NCI-H345 (cell line): Measurements from ENCODE around the gene ANXA6.
A peak's percentile ranks its signal among the peaks of the same experiment; 100 is the strongest.

Experiments
- DNase-seq: peaks from one replicate; lab custom pipeline; 2025; lab: John Stamatoyannopoulos, UW

The ANXA6 gene

DNA sequence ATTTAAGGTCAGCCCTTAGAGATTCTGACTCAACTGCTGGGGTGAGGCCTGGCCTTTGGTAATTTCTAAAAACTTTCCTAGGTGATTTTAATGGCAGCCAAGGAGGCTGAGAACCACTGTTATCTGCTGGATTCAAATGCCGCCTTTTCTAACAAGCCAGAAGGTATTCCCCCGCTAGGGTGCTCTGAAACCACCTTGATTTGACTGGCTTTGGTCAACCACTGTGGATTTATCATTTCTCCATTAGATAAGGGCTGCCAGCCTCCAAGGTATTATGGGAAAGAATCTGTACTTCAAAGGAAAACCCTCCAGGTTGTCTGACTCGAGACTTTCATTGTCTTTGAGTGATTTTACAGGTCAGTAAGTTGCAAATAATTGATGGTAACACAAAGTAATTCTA lies 4.3 kb downstream of the ANXA6 start:
- DNase-seq: no peak

- DNase-seq: no peak
These were observed 5.8 kb downstream of the ANXA6 start for GRCh38 chr5:151151793-151152192.

GRCh38 chr5:151151263-151151660 lies 6.3 kb downstream of the ANXA6 start:
- DNase-seq: no peak

DNA sequence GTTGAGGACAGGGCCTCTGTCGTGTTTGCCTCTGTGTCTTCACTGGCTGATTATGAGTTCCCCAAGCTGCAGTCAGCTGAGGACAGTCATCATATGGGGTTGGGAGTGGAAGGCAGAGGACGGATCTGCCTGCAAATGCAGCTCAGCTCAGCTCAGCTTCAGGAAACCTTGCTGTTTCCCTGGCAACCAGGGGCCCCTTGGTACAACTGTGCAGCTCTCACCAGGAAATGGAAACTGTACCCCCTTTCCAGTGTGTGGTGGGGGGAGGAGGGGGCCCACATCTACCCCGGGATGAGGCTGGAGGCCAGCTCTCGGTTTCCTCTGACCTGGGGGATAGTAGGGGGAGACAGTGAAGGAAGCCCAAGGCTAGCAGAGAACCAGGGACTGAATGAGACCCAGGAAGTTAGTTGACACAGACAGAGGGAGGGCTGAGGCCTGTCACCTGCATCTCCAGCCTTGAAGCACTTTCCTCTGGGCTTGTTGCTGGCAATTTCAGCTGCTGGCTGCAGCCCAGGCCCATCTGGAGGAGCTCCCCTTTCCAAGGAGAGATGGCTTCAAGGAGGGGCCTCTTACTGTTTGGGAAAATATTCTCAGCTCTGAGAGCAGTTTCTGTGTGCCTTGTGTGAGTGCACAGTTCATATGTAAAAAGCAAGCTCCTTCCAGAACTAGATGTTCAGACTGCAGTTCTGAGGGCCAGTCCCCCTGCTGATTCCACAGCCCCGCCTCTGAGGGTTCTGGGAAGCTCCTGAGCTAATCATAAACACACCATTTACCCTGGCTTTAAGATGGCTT lies 6.9 kb downstream of the ANXA6 start:
- peak; percentile 23 for DNase-seq

DNA sequence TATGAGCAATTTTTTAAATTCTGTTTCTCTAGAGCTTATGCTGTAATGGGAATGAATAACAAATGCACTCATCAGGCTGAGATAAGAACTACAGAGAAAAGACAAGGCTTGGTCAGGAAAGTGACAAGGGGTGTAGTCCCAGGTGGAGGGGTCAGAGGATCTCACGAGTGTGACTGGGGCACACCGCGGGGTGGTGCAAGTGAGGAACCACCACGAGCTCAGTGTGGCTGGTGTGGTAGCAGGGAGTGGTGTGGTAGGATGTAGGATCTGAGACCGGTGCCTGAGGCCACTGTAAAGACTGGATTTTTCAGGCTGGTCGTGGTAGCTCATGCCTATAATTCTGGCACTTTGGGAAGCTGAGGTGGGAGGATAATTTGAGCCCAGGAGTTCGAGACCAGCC lies 9.0 kb downstream of the ANXA6 start:
- DNase-seq: no peak

DNA sequence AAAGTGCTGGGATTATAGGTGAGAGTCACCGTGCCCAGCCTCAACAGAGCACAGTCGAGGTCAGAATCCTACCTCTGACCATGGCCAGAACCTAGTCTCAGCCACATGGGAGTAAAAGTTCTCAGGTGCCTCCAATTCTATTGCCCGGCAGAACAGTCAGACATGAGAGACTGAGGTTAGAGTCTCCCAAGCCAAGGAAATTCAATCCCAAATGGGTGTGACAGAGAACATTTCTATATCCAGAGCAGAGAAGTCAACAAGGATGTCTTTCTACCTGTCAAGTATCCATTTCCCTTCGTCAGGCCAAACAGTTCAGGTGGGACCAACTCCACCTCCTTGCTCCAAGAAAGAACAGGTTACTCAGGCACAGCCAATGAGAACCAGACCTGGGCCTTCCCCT lies 10.5 kb downstream of the ANXA6 start:
- DNase-seq: no peak

DNA sequence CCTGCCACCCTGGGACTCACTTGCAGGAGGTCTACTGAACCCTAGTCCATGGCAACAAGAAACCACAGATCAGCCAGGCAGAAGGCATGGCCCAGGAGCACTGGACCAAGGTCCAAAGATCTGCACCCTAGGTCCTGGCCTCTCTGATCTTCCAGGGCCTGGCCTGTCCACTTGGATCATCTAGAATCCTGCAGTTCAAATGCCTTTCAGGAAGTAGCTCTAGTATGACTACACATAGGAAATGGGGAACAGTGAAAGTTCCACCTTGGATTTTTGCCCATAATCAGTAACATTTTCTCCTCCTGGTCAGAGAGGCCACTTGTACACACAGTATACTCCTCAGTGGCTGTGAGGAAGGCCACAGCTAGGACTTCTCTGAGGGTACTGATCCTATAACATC lies 11.5 kb downstream of the ANXA6 start:
- DNase-seq: no peak

DNA sequence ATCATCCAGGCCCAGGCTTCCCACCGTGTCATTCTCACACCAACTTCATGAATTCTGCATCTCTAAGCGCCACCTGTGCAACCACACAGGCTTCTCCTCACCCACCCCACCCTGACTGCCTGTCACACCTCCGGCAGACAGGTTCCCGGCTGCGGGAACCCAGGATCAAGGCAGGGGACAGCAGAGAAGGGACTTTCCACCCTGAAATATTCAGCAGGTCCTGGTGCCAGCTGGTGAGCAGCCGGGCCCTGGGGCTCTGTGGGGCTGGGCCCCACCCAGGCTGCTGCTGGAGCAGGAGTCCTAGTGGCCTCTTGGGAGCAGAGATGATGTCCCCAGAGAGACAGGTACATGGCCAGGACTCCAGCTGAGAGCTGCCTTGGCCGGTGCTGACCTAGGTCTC lies 12.7 kb downstream of the ANXA6 start:
- no peak for DNase-seq

DNA sequence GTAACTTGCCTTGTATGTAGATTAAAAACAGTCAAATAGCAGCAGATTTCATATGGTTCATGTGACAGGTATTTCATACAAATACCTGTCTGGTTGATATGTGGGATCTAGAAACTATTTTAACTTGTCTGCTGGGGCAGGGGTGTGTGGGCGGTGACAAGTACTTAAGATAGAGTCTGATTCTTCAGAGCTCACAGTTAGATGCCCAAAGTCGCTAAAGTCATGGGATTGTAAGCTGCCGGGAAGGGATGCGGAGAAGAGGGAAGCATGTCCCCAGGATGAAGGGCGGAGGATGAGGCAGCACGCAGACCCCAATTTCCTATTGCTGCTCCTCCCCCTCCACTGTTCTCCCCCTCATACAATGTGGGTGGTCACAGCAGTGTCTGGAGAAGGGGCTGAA lies 13.3 kb downstream of the ANXA6 start:
- no peak for DNase-seq

DNA sequence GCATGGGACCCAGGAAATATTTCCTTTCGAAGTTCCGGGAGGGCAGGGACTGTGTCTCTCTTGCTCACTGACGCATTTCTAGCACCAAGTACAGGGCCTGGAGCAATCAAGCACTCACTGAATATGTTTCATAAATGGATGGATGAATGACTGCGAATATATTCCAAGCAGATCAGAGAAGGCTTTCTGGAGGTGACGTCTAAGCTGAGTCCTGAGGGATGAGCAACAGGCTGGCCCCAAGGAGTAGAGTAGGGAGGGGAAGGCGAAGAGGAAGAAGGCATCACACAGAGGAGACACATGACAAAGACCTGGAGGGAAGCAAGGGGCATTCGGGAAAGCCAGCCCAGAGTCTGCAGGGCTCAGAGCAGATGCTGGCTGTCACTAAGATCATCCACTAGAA lies 13.9 kb downstream of the ANXA6 start:
- DNase-seq: no peak

GRCh38 chr5:151142933-151143332 lies 14.6 kb downstream of the ANXA6 start:
- no peak for DNase-seq

DNA sequence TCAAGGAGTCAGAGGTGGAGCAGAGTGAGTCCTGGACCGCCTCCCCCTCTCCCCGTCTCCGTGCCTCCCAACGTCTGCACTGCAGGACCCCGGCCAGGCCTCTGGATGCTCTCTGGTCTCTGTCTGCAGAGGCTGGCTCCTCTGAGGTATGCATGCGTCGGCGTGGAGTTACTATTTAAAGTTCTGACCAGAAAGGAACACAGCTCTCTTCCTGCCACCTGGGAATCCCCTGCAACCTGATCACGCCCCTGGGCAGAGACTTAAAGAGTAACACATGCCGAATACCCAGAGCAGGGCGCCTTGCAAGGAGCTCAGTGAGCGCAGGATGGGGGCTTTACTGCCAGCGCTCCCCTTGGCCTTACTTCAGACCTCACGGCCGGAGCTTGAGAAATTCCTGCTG lies 16.0 kb downstream of the ANXA6 start:
- no peak for DNase-seq

DNA sequence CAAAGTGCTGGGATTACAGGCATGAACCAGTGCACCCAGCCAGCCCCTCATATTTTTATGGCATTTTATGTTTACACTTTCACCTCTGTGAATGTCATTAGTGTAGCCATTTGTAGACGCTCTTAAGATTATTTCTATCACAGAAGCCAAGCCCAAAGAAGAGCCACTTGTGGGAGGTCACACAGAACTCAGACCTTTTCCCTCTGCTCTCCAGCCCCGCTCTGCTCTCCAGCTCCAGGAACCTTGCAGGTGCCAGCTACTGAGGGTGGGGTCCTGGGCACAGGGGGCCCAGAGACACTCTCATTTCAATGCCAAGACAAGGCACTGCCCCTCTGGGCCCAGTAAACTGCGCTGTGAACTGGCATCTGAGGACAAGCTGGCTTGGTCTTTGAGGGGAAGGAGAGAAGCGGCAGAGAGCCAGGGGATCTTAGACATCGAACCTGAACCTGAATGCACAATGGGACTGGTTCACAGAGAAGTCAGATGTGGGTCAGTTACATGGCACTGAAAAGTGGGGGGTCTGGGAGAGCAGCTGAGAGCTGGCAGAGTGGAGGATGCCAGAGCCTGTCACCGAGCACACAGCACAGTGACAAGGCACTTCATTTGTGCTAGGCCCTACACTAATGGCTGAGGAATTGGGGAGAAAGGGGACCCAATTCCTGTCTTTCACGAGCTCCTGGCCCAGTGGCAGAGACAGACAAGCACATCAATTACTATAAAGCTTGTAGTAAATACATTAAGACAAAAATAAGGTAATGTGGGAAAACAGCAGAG lies 16.7 kb downstream of the ANXA6 start:
- no peak for DNase-seq

DNA sequence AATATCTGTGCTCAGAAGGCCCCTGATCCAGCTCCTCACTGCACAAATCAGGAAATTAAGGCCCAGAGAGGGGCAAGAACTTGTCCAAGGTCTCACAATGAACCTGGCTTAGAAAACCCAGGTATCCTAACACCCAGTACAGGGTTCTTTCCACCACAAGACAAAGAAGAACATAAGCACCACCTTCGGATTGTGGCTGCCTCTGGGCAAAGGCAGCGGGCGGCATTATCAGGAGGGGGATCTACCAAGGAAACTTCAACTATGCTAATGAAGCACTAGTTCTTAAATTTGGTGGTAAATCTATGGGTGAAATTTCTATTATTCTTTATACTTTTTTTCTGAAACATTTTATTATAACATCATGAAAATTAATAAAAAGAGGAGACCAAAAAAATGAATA lies 17.9 kb downstream of the ANXA6 start:
- no peak for DNase-seq

DNA sequence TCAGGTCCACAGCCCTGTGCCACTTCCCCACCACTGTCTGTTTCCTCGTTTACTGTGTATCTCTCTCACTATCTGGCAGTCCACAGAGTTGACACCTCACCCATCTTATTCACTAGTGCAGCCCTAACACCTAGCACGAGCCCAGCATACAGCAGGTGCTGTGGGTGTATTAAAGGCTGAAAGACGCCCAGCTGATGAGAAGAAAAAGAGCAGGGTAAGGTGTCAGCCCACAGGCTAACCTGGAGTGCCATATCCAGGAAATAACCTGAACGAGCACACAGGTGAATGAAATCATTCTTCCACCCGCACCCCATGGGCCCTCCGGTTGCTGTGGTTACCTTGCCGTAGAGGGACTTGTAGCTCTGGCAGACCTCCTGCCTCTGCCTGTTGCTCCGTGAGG lies 18.6 kb downstream of the ANXA6 start:
- peak; percentile 79 for DNase-seq

GRCh38 chr5:151138114-151138513 lies 19.5 kb downstream of the ANXA6 start:
- DNase-seq: no peak

DNA sequence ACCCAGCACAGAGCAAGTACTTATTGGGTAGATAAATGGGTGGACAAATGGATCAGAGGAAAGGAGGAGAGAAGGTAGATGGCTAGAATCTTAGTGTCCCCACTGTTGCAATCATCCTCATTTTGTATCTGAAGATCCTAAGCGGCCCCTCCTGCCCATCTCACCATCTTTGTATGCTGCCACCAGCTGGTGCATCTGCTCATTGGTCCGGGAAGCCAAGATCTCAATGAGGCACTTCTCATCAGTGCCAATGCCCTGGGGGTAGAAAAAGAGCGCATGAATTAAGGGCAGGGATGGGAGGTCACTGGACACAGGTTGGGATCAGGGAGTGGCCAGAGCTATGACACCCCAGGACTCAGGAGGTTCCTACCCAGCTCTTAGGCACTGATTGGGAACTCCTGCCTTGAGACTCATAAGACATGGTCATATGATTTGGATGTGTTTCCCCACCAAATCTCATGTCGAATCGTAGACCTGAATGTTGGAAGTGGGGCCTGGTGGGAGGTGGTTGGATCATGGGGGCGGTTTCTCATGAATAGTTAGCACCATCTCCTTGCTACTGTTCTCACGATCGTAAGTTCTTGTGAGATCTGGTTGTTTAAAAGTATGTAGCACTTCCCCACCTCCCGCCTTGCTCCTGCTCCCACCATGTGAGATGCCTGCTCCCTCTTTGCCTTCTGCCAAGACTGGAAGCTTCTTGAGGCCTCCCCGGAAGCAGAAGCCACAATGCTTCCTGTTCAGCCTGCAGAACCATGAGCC lies 20.3 kb downstream of the ANXA6 start:
- no peak for DNase-seq

- peak; percentile 76 for DNase-seq
These were observed 23.4 kb downstream of the ANXA6 start for GRCh38 chr5:151134228-151134627.

GRCh38 chr5:151132963-151133362 lies 24.6 kb downstream of the ANXA6 start:
- DNase-seq: peak; percentile 89

DNA sequence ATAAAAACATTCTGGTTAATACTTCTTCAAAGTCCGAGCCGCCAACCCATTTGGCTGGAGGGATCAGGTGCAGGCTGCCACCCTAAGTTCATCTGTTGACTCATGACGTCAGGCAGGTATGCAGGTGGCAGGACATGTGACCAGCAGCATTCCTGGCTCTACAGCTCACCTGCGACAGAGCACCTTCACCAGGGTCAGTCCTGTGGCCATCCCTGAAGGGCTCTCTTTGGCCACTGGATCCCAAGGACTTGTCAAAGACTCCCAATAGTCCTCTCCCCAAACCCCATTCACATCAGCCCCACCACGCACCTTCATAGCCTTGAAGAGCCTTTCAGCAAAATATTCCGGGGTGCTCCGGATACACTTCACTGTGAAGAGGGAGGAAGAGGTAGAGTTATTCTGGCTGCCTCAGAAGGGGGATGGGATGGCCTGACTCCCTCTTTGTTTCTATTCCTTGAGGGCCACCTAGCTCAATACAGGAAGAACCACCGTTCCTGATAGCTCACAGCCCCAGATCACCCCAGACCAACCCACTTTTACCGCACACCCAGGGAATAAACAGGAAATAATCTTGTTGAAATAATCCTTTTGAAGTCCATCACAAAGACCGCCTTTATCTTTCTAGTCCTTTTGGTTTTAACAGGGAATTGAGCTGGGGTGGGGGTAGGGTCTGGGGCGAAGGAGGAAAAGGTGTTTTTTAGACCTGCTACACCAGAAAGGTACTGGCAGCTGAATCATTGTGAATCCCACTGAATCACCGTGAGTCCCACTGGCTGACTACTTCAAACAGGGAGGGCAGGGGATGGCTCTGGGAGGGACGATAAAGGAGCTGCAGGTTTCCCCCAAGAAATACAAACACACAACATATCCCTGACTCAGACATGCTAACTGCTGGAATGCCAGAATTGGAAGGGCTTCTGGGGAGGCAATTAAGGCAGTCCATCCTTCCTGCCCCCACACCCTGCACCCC lies 26.4 kb downstream of the ANXA6 start:
- no peak for DNase-seq

DNA sequence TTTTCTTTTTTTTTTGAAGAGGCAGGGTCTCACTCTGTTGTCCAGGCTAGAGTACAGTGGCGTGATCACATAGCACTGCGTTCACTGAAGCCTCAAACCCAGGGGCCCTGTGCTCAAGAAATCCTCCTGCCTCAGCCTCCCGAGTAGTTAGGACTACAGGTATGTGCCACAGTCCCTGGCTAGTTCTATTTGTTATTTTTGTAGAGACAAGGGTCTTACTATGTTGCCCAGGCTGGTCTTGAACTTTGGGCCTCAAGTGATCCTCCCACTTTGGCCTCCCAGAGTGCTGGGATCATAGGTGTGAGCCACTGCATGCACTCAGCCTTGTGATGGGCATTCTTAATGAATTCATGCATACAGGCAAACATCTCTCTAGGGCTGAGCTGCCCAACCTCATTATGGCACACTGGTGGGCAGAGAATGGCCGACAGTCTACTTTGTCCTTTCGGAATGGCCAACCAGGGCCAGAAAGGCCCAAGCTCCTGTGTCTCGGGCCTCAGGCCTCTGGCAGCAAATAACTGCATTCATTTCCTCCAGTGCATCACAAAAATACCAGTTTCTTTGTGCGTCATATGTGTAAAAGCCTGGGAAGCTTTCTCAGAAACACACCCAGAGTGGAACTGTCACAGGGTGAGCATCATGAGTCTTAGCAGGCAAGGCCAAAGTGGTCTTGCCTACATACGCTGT lies 27.2 kb downstream of the ANXA6 start:
- no peak for DNase-seq
